GM19240 (cell line): ENCODE results near the gene UNC5B.
A peak's percentile ranks its signal among the peaks of the same experiment; 100 is the strongest.
"Not testable (repeated sequence)": the region's sequence is repeated elsewhere in the genome, so short reads cannot be mapped to it uniquely, and the experiment has no call there.

Experiments used
- DNase-seq: peaks from one replicate; pipeline ENCODE4 v3.0.0; 2011; ENCODE audit warnings: low spot score; ENCODE audit not compliant: insufficient read length

Gene UNC5B

DNA sequence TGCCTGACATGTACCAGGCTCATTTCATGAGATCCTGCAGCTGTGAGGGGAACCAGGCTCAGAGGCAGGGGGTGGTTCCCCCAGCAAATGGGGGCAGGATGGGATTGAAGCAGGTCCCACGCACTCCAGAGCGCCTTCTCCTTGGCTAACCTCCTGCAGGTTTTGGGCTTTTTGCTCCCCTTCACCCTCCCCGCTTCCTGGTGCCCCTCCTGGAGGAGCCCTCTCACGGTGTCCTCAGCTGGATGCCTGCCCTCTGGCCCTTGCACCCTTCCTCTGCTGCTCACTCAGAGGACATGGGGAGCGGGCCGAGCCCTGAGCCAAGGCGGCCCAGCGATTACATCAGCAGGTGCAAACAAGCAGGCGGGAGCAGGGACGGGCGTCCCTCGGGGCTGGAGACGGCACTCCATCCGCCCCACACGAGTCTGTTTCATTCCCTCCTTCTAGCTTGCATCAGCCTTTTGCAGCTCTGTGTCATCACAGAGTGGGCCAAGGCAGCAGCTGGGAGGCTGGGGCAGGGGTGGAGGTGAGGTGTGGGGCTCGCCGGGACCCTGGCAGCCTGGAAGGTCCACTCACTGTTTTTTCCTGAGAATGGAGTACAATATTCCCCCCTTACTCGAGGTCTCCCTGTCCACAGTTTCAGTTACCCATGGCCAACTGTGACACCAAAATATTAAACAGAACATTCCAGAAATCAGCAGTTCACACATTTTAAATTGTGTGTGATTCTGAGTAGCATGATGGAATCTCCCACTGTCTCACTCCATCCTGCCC, 54.0 kb downstream of the UNC5B start:
- no peak for DNase-seq

- DNase-seq = no peak
Observed at GRCh38 chr10:71266918-71267442, 54.6 kb downstream of the UNC5B start.

GRCh38 chr10:71267508-71268240, 55.3 kb downstream of the UNC5B start:
- no peak for DNase-seq

- no peak for DNase-seq
Observed at GRCh38 chr10:71268247-71268691, 55.9 kb downstream of the UNC5B start.

- no peak for DNase-seq
Observed at GRCh38 chr10:71268758-71269157, 56.4 kb downstream of the UNC5B start.

DNA sequence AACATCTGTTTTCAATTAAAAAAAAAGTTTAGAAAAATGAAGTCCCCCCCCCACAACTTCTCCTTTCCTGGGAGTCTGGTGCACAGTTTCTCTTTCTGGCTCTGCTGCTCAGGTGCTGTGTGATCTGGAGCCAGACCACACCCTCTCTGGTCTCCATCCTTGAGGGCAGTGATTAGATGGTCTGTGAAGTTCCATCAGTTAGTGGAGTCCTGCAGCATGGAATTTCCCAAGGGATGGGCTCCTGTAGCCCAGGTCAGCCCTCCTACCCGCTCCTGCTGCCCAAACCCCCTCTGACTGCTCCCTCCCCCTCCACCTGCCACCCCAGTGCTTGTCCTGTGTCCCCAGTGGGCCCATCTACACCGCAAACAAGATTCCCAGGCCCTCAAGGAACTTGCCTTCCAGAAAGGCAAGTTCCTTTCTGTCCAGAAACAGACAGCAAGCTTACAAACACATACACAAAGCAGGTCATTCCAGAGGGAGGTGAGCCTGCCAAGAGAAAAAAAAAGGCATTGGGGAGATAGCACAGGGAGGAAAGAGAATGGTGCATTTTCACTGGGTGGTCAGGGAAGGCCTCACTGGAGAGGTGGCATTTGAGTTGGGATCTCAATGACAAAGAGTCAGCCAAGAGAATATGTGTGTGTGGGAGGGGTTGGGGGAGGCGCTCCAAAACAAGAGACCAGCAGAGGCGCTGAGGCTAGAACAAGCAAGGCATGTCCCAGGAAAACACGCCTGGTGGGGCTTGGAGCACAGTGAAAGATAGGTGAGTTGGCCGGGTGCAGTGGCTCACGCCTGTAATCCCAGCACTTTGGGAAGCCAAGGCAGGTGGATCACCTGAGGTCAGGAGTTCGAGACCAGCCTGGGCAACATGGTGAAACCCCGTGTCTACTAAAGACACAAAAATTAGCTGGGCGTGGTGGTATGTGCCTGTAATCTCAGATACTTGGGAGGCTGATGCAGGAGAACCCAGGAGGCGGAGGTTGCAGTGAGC, 57.2 kb downstream of the UNC5B start:
- no peak for DNase-seq

GRCh38 chr10:71270301-71271220, 58.2 kb downstream of the UNC5B start:
- peak; percentile 64 for DNase-seq

DNA sequence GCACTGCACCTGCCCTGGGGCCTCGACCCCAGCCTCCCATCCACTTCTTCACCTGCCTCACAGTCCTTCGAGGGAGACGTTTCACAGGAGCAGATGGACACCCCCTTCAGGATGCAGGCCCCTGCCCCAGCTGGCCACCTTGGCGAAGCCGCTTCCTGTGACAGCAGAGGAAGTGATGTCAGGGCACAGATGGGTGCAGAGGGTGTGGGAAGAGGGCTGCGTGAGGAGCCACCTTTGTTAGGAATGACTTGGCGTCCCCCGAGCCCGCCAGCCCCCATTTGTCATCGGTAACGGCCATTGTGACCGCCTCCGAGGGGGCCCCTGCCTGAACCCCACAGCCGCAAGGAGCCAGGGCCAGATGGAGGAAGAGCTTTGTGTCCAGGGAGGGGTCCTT, 59.3 kb downstream of the UNC5B start:
- no peak for DNase-seq

- DNase-seq = no peak
Observed at GRCh38 chr10:71272056-71272771, 59.8 kb downstream of the UNC5B start.

GRCh38 chr10:71272974-71273373, 60.6 kb downstream of the UNC5B start:
- not testable (repeated sequence) for DNase-seq

DNA sequence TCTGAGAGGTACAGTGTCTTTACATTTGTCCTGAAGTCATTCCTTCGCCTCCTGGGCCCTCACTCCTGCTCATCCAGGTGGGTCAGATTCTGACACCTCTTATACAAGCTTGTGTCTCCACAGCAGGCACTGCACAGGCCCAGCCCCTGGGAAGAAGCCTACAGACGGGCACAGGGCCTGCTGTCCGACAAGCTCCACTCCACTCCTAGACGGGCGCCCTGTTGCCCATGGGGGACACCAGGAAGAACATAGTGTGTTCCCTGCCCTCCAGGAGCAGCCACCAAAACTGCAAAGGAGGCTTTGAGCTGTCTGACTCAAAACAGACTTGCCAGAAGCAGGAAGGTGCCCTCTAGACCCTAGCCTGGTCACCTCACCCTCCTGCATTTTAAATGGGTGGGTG, 61.1 kb downstream of the UNC5B start:
- no peak for DNase-seq

GRCh38 chr10:71274901-71275796, 62.8 kb downstream of the UNC5B start:
- no peak for DNase-seq

- DNase-seq = no peak
Observed at GRCh38 chr10:71276873-71277272, 64.5 kb downstream of the UNC5B start.

GRCh38 chr10:71277914-71278665, 65.7 kb downstream of the UNC5B start:
- no peak for DNase-seq

GRCh38 chr10:71278691-71279588, 66.6 kb downstream of the UNC5B start:
- DNase-seq = no peak

DNA sequence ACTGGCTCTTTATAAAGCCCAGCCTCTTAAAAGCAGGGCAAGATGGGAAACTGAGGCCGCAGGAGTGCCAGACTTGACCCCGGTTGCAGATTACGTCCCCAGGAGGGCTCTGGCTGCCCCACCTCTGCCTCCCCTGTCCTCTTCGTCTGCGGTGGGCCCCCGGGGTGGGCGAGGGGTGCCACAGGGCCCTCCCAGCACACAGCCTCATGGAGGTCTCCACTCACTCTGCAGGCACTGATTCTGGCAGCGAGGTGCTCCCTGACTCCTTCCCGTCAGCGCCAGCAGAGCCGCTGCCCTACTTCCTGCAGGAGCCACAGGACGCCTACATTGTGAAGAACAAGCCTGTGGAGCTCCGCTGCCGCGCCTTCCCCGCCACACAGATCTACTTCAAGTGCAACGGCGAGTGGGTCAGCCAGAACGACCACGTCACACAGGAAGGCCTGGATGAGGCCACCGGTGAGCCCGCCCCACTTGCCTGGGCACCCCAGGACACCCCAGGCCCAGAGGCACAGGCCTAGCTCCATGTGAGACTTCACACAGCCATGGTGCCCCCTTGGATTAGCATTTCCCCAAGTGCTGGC, 67.3 kb downstream of the UNC5B start:
- no peak for DNase-seq
